Measurements from ENCODE around the gene EIF2A.

GRCh38 chr3:150523538-150523937, 23.0 kb upstream of the EIF2A start:
- no peak for TF ChIP-seq EZH2phosphoT487 (IDR thresholded peaks at IDR 0.05; ENCODE audit: borderline replicate concordance, low read depth, low read length)
- no peak for TF ChIP-seq CTCF (conservative IDR thresholded peaks at IDR 0.05; ENCODE audit: low read length)

Data from OCI-LY7 (cell line).